ENCODE data around the gene MTR.

The MTR gene

DNA sequence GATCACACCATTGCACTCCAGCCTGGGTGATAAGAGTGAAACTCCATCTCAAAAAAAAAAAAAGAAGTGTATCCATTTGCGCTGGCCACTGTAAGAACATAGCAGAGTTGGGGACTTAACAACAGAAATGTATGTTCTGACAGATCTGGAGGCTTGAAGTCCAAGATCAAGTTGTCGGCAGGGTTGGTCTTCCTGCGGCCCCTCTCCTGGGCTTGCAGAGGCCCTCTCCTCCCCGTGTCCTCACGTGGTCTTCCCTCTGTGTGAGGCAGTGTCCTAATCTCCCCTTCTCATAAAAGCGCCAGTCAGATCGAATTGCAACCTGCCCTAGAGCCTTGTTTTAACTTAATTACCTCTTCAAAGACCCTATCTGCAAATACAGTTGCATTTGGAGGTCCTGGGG lies 156.6 kb downstream of the MTR start:
- no peak for DNase-seq (ENCODE audit: low read depth in 2 of 2)

DNA sequence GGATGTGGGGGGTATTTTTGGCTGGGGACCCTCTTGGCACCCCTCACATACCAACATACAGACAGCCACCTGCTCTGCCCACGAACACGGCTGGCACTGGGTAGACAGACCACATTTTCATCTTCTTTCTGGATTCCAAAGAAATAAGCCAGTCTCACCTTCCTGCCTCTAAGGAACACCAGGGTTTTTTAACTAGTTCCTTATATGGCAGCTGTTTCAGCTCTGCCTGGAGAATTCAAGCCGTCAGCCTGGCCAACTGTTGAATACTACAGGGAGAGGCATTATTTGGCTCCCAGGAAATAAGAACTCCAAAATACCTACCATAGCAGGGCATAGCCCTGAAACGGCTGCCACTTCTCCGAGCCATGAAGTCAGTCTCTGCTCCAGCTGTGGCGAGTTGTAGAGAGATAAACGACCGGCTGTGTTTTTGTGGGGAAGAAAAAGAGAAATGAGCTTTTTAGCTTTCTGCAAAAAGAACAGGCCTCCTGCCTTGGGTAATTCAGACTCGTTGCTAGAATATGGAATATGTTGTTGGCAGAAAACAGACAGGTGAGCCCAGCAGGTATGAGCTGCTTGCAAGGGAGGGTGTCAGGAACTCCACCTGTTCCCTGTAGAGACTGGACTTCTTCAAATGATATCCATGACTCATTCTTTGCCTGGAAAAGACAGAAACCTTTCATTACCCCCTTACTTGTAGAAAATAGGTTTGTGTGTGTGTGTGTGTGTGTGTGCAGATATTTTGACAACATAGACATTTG lies 157.3 kb downstream of the MTR start:
- DNase-seq (ENCODE audit: low read depth in 2 of 2), result no peak

DNA sequence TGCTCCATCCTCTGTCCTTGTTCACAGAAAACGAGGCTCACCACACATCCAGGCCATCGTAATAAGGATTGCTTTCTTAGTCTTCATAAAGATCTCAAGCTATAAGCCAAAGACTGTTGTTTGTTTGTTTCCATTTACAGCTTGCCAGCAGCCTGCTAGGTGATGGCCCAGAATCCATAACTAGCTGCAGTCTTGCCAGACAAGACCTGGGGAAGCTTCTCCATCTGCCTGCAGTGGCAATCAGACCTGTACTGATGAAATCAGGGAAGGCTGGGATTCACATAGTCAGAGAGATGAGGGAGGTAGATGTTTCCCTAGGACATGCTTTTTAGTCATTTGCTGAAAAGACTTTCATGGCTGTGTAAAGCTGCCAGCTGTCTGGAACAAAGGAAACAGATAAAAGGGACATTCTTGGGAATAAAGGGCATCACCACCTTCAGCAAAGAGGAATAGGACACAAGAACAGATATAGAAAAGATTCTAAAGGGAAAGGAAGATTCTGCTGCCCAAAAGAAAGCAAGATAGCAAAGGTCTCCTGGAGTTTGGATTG lies 158.1 kb downstream of the MTR start:
- DNase-seq (ENCODE audit: low read depth in 2 of 2), result no peak

Data from activated CD8-positive, alpha-beta memory T cell treated with anti-CD3 and anti-CD28 coated beads for 4 hours (primary cell).